WTC11 (cell line): ENCODE results near the gene ARL10.

Experiments used
- ATF6 ChIP-seq: sonication (generic); formaldehyde crosslinking; IDR thresholded peaks from 2 replicates; pipeline ENCODE4 v1.8.1; 2023; ENCODE audit warnings: mild to moderate bottlenecking, missing genetic modification reagents
- IRF1 ChIP-seq: sonication (generic); formaldehyde crosslinking; IDR thresholded peaks from 2 replicates; pipeline ENCODE4 v1.8.0; 2023; ENCODE audit warnings: missing genetic modification reagents
- ZBTB43 ChIP-seq: sonication (generic); formaldehyde crosslinking; IDR thresholded peaks from 2 replicates; pipeline ENCODE4 v1.8.1; 2023; ENCODE audit warnings: mild to moderate bottlenecking, missing genetic modification reagents
- ZNF263 ChIP-seq: sonication (generic); formaldehyde crosslinking; IDR thresholded peaks from 2 replicates; pipeline ENCODE4 v1.8.1; 2022; ENCODE audit warnings: low read depth, mild to moderate bottlenecking, moderate library complexity, missing genetic modification reagents
- TF ChIP-seq, protein P1 (sequence below): fragments of 200-600 bp; IDR thresholded peaks from 2 replicates; pipeline ENCODE4 v1.8.0; 2022; ENCODE audit warnings: antibody characterized with exemption
- TF ChIP-seq, protein P2 (sequence below): sonication (generic); formaldehyde crosslinking; IDR thresholded peaks from 2 replicates; pipeline ENCODE4 v1.8.0; 2022; ENCODE audit warnings: mild to moderate bottlenecking, missing genetic modification reagents

DNA sequence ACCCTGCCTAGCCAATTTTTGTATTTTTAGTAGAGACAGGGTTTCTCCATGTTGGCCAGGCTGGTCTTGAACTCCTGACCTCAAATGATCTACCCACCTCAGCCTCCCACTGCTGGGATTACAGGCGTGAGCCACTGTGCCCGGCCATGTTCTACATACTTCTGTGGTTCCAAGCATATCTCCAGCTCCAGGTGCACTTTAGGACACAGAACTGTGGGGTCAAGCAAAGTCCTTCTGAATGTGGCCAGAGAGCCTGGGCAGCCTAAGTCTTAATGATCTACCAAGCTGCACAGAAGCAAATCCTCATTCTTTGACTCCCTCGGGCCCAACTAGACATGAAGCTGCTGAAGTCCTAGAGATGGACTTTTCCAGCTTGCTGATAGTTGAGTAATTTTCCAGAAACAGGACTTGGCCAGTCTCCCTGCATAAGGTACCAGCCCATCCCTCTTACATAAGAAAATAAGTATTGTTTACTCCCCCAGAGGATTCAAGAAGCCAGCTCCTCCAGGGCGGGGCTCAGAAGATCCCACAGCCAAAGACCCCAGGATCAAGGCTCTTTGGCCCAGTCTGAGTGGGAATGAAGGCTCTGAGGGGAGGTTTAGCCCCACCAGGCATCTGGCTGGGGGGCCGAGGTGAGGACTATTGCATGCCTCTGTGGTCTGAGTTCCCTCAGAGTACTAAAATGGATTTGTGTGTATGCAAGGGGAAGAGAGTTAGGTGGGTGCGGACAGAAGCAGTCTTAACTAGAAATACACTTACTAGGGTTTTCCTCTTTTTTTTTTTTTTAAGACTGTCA, 42.4 kb downstream of the ARL10 start:
- TF ChIP-seq, protein P1, sequence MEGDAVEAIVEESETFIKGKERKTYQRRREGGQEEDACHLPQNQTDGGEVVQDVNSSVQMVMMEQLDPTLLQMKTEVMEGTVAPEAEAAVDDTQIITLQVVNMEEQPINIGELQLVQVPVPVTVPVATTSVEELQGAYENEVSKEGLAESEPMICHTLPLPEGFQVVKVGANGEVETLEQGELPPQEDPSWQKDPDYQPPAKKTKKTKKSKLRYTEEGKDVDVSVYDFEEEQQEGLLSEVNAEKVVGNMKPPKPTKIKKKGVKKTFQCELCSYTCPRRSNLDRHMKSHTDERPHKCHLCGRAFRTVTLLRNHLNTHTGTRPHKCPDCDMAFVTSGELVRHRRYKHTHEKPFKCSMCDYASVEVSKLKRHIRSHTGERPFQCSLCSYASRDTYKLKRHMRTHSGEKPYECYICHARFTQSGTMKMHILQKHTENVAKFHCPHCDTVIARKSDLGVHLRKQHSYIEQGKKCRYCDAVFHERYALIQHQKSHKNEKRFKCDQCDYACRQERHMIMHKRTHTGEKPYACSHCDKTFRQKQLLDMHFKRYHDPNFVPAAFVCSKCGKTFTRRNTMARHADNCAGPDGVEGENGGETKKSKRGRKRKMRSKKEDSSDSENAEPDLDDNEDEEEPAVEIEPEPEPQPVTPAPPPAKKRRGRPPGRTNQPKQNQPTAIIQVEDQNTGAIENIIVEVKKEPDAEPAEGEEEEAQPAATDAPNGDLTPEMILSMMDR, result no peak
- TF ChIP-seq ZNF263 (CRISPR knock-in tag) (no peak), ZBTB43 (CRISPR knock-in tag) (no peak), ATF6 (CRISPR knock-in tag) (no peak), IRF1 (CRISPR knock-in tag) (no peak)
- TF ChIP-seq, protein P2, sequence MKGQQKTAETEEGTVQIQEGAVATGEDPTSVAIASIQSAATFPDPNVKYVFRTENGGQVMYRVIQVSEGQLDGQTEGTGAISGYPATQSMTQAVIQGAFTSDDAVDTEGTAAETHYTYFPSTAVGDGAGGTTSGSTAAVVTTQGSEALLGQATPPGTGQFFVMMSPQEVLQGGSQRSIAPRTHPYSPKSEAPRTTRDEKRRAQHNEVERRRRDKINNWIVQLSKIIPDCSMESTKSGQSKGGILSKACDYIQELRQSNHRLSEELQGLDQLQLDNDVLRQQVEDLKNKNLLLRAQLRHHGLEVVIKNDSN (CRISPR knock-in tag), result no peak
